Upper lobe of left lung (tissue), 4 donors: ENCODE results near the gene GPR82.

Experiments
- POLR2A ChIP-seq, 4 donors: fragments of 450-650 bp; IDR thresholded peaks; one replicate each; pipeline ENCODE4 v1.5.1; 2016 to 2017; ENCODE audit warnings: antibody characterized with exemption in 4 of 4, mild to moderate bottlenecking in 2 of 4
- TF ChIP-seq, protein P1 (sequence below), 6 experiments: fragments of 450-650 bp in 4 of 6; fragments of 200-600 bp in 2 of 6; sonication (generic) in 2 of 6; IDR thresholded peaks; one replicate each; pipeline ENCODE4 v1.5.1; 2016 to 2019; ENCODE audit warnings: antibody characterized with exemption in 6 of 6

- TF ChIP-seq, protein P1, sequence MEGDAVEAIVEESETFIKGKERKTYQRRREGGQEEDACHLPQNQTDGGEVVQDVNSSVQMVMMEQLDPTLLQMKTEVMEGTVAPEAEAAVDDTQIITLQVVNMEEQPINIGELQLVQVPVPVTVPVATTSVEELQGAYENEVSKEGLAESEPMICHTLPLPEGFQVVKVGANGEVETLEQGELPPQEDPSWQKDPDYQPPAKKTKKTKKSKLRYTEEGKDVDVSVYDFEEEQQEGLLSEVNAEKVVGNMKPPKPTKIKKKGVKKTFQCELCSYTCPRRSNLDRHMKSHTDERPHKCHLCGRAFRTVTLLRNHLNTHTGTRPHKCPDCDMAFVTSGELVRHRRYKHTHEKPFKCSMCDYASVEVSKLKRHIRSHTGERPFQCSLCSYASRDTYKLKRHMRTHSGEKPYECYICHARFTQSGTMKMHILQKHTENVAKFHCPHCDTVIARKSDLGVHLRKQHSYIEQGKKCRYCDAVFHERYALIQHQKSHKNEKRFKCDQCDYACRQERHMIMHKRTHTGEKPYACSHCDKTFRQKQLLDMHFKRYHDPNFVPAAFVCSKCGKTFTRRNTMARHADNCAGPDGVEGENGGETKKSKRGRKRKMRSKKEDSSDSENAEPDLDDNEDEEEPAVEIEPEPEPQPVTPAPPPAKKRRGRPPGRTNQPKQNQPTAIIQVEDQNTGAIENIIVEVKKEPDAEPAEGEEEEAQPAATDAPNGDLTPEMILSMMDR (IDR thresholded peaks at IDR 0.05), result no peak
- TF ChIP-seq POLR2A (IDR thresholded peaks at IDR 0.05), result no peak
Measured at GRCh38 chrX:41711021-41711667, 12.8 kb upstream of the GPR82 start.
